ENCODE results near the gene LDLRAD4. TPM values are rescaled to one million over a fixed set of nuclear protein-coding genes. Genes with fewer than 3 reads are reported as not detected.

The LDLRAD4 gene
- total and polyA plus RNA-seq, 9 of the 15 experiments (the other 6 are each of a cell fraction or from before 2014, with no cell fraction given) = 0.01 TPM; not detected in 8

GRCh38 chr18:13451213-13451540 lies 232.6 kb downstream of the LDLRAD4 start (continued):
- TF ChIP-seq ZBTB40 (IDR thresholded peaks at IDR 0.05) (no peak), ZBTB40 (CRISPR knock-in tag; IDR thresholded peaks at IDR 0.05) (no peak), ZNF551 (CRISPR knock-in tag; IDR thresholded peaks at IDR 0.05) (no peak)

Data from K562 (cell line).